Sigmoid colon (tissue), 4 donors: Measurements from ENCODE around the gene ANKH.

Experiments
- EP300 ChIP-seq, 4 donors: sonication (generic); formaldehyde crosslinking; IDR thresholded peaks; one replicate each; pipeline ENCODE4 v1.6.1; 2017; ENCODE audit warnings: antibody characterized with exemption in 4 of 4
- POLR2A ChIP-seq, 2 donors: fragments of 450-650 bp; IDR thresholded peaks; one replicate each; pipeline ENCODE4 v1.6.1; 2016; ENCODE audit warnings: antibody characterized with exemption in 2 of 2, mild to moderate bottlenecking in 2 of 2, moderate library complexity in 2 of 2
- TF ChIP-seq, protein P1 (sequence below), 4 experiments: fragments of 450-650 bp in 3 of 4; fragments of 200-600 bp in 1 of 4; IDR thresholded peaks; one replicate each; pipeline ENCODE4 v1.5.1; 2016 to 2019; ENCODE audit warnings: antibody characterized with exemption in 4 of 4, mild to moderate bottlenecking in 3 of 4, moderate library complexity in 2 of 4

DNA sequence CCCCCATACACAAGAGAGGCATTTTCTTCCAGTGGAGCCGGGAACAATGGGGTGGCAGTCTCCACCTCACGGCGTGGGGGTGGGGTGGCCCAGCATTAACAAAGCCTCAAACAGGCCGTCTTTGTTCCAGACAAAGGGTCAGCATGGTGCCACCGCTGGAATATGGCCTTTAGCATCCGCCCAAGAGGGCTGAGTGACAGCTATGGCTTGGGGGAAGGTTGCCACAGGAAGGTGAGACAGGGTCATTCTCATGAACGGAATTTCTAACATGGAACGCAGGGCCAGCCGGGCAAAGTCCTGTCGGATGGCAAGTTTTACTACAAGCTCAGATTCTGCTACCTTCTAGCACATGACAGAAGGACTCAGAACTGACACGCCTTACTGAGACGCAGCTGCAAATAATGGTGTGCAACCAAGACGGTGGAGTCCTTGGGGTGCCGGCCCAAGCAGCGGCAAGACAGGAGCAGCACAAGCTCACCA lies 143.1 kb downstream of the ANKH start:
- TF ChIP-seq EP300 (IDR thresholded peaks at IDR 0.05) (no peak), POLR2A (IDR thresholded peaks at IDR 0.05) (no peak)
- TF ChIP-seq, protein P1, sequence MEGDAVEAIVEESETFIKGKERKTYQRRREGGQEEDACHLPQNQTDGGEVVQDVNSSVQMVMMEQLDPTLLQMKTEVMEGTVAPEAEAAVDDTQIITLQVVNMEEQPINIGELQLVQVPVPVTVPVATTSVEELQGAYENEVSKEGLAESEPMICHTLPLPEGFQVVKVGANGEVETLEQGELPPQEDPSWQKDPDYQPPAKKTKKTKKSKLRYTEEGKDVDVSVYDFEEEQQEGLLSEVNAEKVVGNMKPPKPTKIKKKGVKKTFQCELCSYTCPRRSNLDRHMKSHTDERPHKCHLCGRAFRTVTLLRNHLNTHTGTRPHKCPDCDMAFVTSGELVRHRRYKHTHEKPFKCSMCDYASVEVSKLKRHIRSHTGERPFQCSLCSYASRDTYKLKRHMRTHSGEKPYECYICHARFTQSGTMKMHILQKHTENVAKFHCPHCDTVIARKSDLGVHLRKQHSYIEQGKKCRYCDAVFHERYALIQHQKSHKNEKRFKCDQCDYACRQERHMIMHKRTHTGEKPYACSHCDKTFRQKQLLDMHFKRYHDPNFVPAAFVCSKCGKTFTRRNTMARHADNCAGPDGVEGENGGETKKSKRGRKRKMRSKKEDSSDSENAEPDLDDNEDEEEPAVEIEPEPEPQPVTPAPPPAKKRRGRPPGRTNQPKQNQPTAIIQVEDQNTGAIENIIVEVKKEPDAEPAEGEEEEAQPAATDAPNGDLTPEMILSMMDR (IDR thresholded peaks at IDR 0.05), result no peak
